CD4-positive, alpha-beta T cell (primary cell): ENCODE data around the gene KCNE1. TPM values are rescaled to one million over a fixed set of nuclear protein-coding genes. Genes with fewer than 3 reads are reported as not detected.
A peak's percentile ranks its signal among the peaks of the same experiment; 100 is the strongest.

ENCODE experiments used
- ATAC-seq: fragments of 200-7000 bp; cut with Tn5 transposase; one replicate; pipeline ENCODE4 v1.10.0; 2022; ENCODE audit warnings: mild to moderate bottlenecking; ENCODE audit not compliant: poor library complexity
- CTCF ChIA-PET: fragments of 350-600 bp; sonication (Branson Sonifier 250); formaldehyde crosslinking; loops from one replicate; lab custom pipeline; 2021; ENCODE audit warnings: antibody characterized with exemption, inconsistent platforms; lab: Charles Lee
- POLR2A ChIA-PET: fragments of 350-600 bp; sonication (Branson Sonifier 250); formaldehyde crosslinking; loops from one replicate; lab custom pipeline; 2021; ENCODE audit warnings: antibody characterized with exemption, inconsistent platforms; lab: Charles Lee
- DNase-seq, 14 experiments: peaks; one replicate each; pipeline ENCODE4 v3.0.0-alpha.2; 2013 to 2020; ENCODE audit warnings: mixed read lengths in 2 of 14
- H3K27ac ChIP-seq, 2 donors: one replicate each; pipeline versions ENCODE4 v1.5.1 to v1.7.0; 2013; ENCODE audit warnings: low read length in 2 of 2, low read depth in 1 of 2, mild to moderate bottlenecking in 1 of 2
- H3K27me3 ChIP-seq, 2 experiments: 1 replicate in 1 of 2; 2 replicates in 1 of 2; pipeline versions ENCODE4 v1.6.1 to v1.7.0; 2013; ENCODE audit warnings: low read length in 2 of 2, control low read depth in 1 of 2, mild to moderate bottlenecking in 1 of 2, moderate library complexity in 1 of 2; ENCODE audit not compliant: insufficient read depth in 2 of 2, control insufficient read depth in 1 of 2
- H3K36me3 ChIP-seq: one replicate; pipeline ENCODE4 v1.6.1; 2013; ENCODE audit warnings: low read length, control low read depth; ENCODE audit not compliant: insufficient read depth
- H3K4me1 ChIP-seq: one replicate; pipeline ENCODE4 v1.6.1; 2013; ENCODE audit warnings: low read length, control low read depth; ENCODE audit not compliant: insufficient read depth
- H3K4me3 ChIP-seq: one replicate; pipeline ENCODE4 v1.5.1; 2013; ENCODE audit warnings: mild to moderate bottlenecking, low read length, moderate library complexity
- H3K9me3 ChIP-seq, 2 experiments: 1 replicate in 1 of 2; 2 replicates in 1 of 2; pipeline versions ENCODE4 v1.6.1 to v1.7.0; 2013; ENCODE audit warnings: low read length in 2 of 2, mild to moderate bottlenecking in 2 of 2, control low read depth in 1 of 2, moderate library complexity in 1 of 2; ENCODE audit not compliant: control insufficient read depth in 1 of 2, insufficient read depth in 1 of 2
- H3K27ac Mint-ChIP-seq: one replicate; pipeline ENCODE4 v1.8.0; 2020; ENCODE audit warnings: mixed read lengths
- H3K27me3 Mint-ChIP-seq: one replicate; pipeline ENCODE4 v1.8.0; 2021; ENCODE audit warnings: mixed read lengths
- H3K36me3 Mint-ChIP-seq: one replicate; pipeline ENCODE4 v1.8.0; 2021; ENCODE audit warnings: low read depth, mixed read lengths
- H3K4me1 Mint-ChIP-seq: one replicate; pipeline ENCODE4 v1.8.0; 2021; ENCODE audit warnings: low read depth, mixed read lengths
- H3K4me3 Mint-ChIP-seq: one replicate; pipeline ENCODE4 v1.8.0; 2020; ENCODE audit warnings: mild to moderate bottlenecking, mixed read lengths
- H3K9me3 Mint-ChIP-seq: one replicate; pipeline ENCODE4 v1.8.0; 2020; ENCODE audit warnings: mixed read lengths
- intact Hi-C, 2 experiments: fragments of 100-400 bp; cut with DNase I in 1 of 2; cut with micrococcal nuclease in 1 of 2; formaldehyde crosslinking; loops; one replicate each; pipeline versions ENCODE4 v1.15.1 to v1.9.0; 2023 to 2025; cut with DNase I, micrococcal nuclease
- total RNA-seq, 174 experiments: library from RNA in 2 of 174; stranded (reverse) in 2 of 174; gene quantifications; one replicate each; pipeline ENCODE4 v1.2.3 and lab custom pipeline; 2021 to 2026
- TF ChIP-seq, protein P1 (sequence below): fragments of 200-600 bp; IDR thresholded peaks from one replicate; pipeline ENCODE4 v1.8.0; 2022; ENCODE audit warnings: antibody characterized with exemption, mild to moderate bottlenecking

Gene KCNE1
- total RNA-seq, 2 experiments from 2014 or later = not detected

DNA sequence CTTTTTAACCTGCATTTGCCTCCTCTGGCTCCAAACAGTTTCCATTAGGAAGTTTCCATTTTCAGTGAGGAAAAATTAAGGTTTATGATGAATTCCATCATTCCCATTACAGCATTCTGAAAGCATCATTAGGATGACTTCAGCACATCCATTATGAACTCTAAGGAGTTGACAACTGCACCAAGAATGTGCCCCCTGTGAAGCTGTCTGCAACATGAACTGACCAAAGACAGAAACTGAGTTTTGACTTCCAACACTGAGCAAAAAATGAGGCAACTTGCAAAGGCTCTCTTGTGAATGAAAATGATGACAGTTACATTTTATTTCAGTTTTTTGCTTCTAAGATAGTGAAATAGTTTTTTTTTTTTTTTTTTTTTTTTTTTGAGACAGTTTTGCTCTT is 18.3 kb upstream of the KCNE1 start:
- TF ChIP-seq, protein P1, sequence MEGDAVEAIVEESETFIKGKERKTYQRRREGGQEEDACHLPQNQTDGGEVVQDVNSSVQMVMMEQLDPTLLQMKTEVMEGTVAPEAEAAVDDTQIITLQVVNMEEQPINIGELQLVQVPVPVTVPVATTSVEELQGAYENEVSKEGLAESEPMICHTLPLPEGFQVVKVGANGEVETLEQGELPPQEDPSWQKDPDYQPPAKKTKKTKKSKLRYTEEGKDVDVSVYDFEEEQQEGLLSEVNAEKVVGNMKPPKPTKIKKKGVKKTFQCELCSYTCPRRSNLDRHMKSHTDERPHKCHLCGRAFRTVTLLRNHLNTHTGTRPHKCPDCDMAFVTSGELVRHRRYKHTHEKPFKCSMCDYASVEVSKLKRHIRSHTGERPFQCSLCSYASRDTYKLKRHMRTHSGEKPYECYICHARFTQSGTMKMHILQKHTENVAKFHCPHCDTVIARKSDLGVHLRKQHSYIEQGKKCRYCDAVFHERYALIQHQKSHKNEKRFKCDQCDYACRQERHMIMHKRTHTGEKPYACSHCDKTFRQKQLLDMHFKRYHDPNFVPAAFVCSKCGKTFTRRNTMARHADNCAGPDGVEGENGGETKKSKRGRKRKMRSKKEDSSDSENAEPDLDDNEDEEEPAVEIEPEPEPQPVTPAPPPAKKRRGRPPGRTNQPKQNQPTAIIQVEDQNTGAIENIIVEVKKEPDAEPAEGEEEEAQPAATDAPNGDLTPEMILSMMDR = no peak
- no peak overlapping the region for H3K4me3 ChIP-seq
- CTCF ChIA-PET = no interaction called here

DNA sequence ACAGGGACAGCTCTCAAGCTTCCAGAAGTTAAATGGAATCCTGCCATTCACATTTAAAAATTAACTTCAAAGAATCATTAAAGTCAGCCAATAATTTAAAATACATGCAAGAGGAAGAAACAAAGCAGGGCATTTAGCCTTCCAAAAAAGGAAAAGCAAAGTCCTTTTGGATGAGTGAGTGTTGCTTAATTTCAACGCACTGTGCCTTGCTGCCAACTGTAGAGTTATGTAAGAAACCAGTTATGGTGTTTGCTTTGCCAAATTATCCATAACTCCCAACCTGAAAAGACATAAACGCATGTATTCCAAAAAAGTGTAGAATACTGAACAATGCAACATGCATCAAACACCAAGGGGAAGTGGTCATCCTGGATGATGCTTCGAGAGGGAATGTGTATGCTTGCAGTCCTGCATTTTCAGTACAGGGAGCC is 16.1 kb upstream of the KCNE1 start:
- Histone ChIP-seq H3K4me3 (no peak overlapping the region), H3K36me3 (no peaks in the 10 kb centered on the region), H3K4me1 (peaks cover 7% of the 10 kb centered on the region), H3K27me3 (no peaks in the 10 kb centered on the region), H3K27ac (no peak overlapping the region), H3K9me3 (no peaks in the 10 kb centered on the region)
- DNase-seq (no peak), ATAC-seq (no peak)
- Mint-ChIP-seq H3K4me1 (peaks cover 13% of the 10 kb centered on the region), H3K27ac (no peak overlapping the region), H3K36me3 (no peaks in the 10 kb centered on the region), H3K27me3 (no peaks in the 10 kb centered on the region), H3K9me3 (peaks cover 3% of the 10 kb centered on the region), H3K4me3 (no peak overlapping the region)
- ChIA-PET CTCF (no interaction called here), POLR2A (no interaction called here)
- TF ChIP-seq, protein P1 = no peak
- intact Hi-C loops = no loop called here

More for the DNA sequence above, 18.3 kb upstream of the KCNE1 start:
- H3K9me3 ChIP-seq = no peaks in the 10 kb centered on the region
- Mint-ChIP-seq H3K27ac (no peak overlapping the region), H3K4me1 (peaks cover 13% of the 10 kb centered on the region), H3K9me3 (peaks cover 3% of the 10 kb centered on the region), H3K27me3 (no peaks in the 10 kb centered on the region), H3K36me3 (no peaks in the 10 kb centered on the region), H3K4me3 (no peak overlapping the region)
- intact Hi-C loops = no loop called here
- POLR2A ChIA-PET = no interaction called here
- H3K4me1 ChIP-seq = peaks cover 7% of the 10 kb centered on the region
- DNase-seq (no peak), ATAC-seq (no peak)
- H3K36me3 ChIP-seq = no peaks in the 10 kb centered on the region
- no peaks in the 10 kb centered on the region for H3K27me3 ChIP-seq
- H3K27ac ChIP-seq = no peak overlapping the region

DNA sequence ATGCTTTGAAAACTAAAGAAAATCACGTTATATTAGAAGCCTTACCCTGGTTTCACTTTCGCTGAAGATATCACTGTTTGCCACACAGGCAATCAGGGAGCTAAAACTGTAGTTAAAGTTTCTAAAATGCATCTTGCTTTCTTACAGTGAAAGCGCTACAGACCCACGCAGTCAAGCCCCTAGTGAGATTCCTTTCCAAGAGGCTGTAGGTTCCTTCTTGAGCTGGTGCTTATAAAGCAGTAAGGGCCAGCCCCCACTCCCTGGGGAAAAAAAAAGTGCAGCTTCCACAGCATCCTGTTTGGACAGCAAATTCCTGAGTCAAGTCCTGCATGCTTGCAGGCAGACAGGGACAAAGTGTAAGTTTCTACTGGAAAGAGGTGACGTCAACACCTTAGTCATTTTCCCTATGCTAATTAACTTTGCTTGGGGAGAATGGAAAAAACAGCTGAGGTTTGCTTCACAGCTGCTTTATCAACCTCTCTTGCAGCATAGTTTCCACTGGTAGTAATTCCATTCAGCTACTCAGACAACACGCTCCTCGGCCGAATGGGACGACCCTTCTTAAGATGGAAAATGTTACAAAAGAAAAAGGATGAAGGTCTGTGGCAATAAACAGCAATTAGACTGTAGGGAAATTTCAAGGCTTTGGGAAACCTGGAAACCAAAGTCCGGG is 14.7 kb upstream of the KCNE1 start:
- DNase-seq (no peak), ATAC-seq (no peak)
- CTCF ChIA-PET = interaction anchor here (1.2 kb wide), 1 partner anchor 166 kb away, joined by 3 read pairs; no protein-coding TSS in a partner anchor
- Mint-ChIP-seq H3K36me3 (peaks cover under 1% of the 10 kb centered on the region), H3K27ac (peak overlapping the region; percentile 63), H3K9me3 (peaks cover 3% of the 10 kb centered on the region), H3K4me3 (peak overlapping the region; percentile 77), H3K4me1 (peaks cover 13% of the 10 kb centered on the region), H3K27me3 (no peaks in the 10 kb centered on the region)
- Histone ChIP-seq H3K36me3 (no peaks in the 10 kb centered on the region), H3K27ac (no peak overlapping the region), H3K9me3 (no peaks in the 10 kb centered on the region), H3K27me3 (no peaks in the 10 kb centered on the region), H3K4me3 (peak overlapping the region; percentile 35), H3K4me1 (peaks cover 7% of the 10 kb centered on the region)
- intact Hi-C loops = no loop called here
- POLR2A ChIA-PET = interaction anchor here (1.2 kb wide), 1 partner anchor 912 kb away, joined by 3 read pairs; no protein-coding TSS in a partner anchor
- TF ChIP-seq, protein P1 = no peak
